ENCODE data around the gene APOA5. TPM values are rescaled to one million over a fixed set of nuclear protein-coding genes. Genes with fewer than 3 reads are reported as not detected.

The APOA5 gene
- total RNA-seq, 4 donors from 2014 or later: not detected

DNA sequence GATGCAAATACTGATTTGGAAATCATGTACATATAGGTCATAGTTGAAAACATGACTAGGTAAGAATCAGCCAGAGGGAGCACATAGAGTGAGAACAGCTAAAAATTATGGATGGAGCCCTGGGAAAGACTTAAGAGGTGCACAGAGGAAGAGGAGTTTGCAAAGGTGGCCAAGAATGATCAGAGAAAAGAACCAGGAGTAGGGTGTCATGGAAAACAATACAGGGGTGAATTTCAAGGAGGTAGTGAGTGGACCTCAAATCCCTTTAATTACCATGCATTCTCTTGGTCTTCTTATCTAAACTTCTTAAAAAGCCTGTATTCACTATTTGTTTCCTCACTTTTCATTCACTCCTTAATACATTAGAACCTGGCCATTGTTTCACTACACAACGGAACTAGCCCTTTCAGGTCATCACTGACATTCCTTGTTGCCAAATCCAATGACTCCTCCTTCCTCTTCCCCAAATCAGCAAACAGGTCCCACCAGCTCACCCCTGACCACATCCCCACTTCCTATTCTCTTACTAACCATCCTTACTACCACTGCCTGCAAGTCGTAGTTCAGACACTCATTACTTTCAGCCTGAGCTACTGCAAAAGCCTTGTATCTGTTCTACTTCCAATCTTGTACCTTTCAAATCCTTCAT, 41.5 kb downstream of the APOA5 start:
- TF ChIP-seq, protein P1, sequence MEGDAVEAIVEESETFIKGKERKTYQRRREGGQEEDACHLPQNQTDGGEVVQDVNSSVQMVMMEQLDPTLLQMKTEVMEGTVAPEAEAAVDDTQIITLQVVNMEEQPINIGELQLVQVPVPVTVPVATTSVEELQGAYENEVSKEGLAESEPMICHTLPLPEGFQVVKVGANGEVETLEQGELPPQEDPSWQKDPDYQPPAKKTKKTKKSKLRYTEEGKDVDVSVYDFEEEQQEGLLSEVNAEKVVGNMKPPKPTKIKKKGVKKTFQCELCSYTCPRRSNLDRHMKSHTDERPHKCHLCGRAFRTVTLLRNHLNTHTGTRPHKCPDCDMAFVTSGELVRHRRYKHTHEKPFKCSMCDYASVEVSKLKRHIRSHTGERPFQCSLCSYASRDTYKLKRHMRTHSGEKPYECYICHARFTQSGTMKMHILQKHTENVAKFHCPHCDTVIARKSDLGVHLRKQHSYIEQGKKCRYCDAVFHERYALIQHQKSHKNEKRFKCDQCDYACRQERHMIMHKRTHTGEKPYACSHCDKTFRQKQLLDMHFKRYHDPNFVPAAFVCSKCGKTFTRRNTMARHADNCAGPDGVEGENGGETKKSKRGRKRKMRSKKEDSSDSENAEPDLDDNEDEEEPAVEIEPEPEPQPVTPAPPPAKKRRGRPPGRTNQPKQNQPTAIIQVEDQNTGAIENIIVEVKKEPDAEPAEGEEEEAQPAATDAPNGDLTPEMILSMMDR (IDR thresholded peaks at IDR 0.05; ENCODE audit: low read depth): no peak

DNA sequence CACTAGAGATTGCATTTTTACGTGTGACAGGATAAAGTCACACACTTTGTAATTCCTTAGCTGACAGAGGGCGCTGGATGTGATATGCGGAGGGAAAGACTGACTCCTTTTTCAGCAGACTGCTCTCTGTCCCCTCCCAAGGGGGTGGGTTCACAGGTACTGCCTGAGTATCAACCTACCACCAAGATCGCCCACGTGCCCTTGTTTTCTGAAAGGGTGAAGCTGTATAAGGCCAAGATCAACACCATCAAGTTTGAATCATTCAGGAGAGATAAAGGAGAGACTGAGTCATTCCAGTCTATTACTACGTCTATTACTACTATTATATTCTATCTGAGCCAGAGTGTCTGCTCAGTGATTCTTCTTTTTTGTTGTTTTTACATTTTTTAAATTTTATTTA, 49.6 kb downstream of the APOA5 start:
- TF ChIP-seq, protein P1 (IDR thresholded peaks at IDR 0.05; ENCODE audit: low read depth): no peak

DNA sequence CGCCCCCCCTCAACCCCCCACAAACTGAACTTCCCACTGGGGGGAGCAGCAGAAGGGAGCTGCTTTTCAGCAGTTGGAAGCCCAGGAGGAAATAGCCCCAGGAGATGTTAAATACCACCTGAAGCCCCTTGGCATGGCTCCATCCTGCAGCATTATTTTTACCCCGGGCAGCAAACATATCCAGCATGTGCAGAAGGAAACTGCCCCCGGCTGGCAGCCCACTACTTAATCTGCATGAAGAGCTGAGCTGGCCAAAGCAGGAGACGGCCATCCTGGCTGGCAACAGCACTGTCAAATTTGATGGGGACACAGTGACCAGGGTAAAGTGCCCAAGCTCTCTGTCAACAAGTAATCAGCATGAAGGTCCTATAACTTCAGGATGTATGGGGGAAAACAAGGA, 50.9 kb downstream of the APOA5 start:
- TF ChIP-seq, protein P1 (IDR thresholded peaks at IDR 0.05; ENCODE audit: low read depth): no peak

Other genes with a start within 250 kb of the APOA5 start
- gene BUD13, start 18.9 kb downstream of the APOA5 start, total RNA-seq: 10 to 100 TPM; 11.0 to 12.8 (median 12.5) TPM
- gene ZPR1, start 3.9 kb downstream of the APOA5 start, total RNA-seq: 10 to 100 TPM; 27.6 to 39.4 (median 31.2) TPM
- gene APOA4, start 31.4 kb upstream of the APOA5 start, total RNA-seq: not detected
- gene APOC3, start 38.0 kb upstream of the APOA5 start, total RNA-seq: not detected
- gene APOA1, start 45.7 kb upstream of the APOA5 start, total RNA-seq: not detected